ENCODE results near the gene STXBP5L.
"Not testable (repeated sequence)": the region's sequence is repeated elsewhere in the genome, so short reads cannot be mapped to it uniquely, and the experiment has no call there.

STXBP5L gene

GRCh38 chr3:120988994-120989393 lies 81.0 kb downstream of the STXBP5L start:
- in situ Hi-C loops (cut with HindIII; ENCODE audit: low sequenced_read_pairs): no loop called here

GRCh38 chr3:121018917-121019321 lies 110.9 kb downstream of the STXBP5L start:
- in situ Hi-C loops (cut with HindIII; ENCODE audit: low sequenced_read_pairs): no loop called here

- in situ Hi-C loops (cut with HindIII; ENCODE audit: low sequenced_read_pairs): no loop called here
Measured at GRCh38 chr3:121063628-121064027, 155.6 kb downstream of the STXBP5L start.

- in situ Hi-C loops (cut with HindIII; ENCODE audit: low sequenced_read_pairs): no loop called here
Measured at GRCh38 chr3:121064121-121064520, 156.1 kb downstream of the STXBP5L start.

GRCh38 chr3:121072133-121072532 lies 164.1 kb downstream of the STXBP5L start:
- in situ Hi-C loops (cut with HindIII; ENCODE audit: low sequenced_read_pairs): no loop called here

- in situ Hi-C loops (cut with HindIII; ENCODE audit: low sequenced_read_pairs): no loop called here
Measured at GRCh38 chr3:121073011-121073410, 165.0 kb downstream of the STXBP5L start.

- in situ Hi-C loops (cut with HindIII; ENCODE audit: low sequenced_read_pairs): no loop called here
Measured at GRCh38 chr3:121075191-121075590, 167.2 kb downstream of the STXBP5L start.

GRCh38 chr3:121078378-121079101 lies 170.5 kb downstream of the STXBP5L start:
- in situ Hi-C loops (cut with HindIII; ENCODE audit: low sequenced_read_pairs): not testable (repeated sequence)

- in situ Hi-C loops (cut with HindIII; ENCODE audit: low sequenced_read_pairs): no loop called here
Measured at GRCh38 chr3:121096953-121097352, 188.9 kb downstream of the STXBP5L start.

GRCh38 chr3:121111086-121111485 lies 203.1 kb downstream of the STXBP5L start:
- in situ Hi-C loops (cut with HindIII; ENCODE audit: low sequenced_read_pairs): not testable (repeated sequence)

GRCh38 chr3:121111914-121112612 lies 204.1 kb downstream of the STXBP5L start:
- in situ Hi-C loops (cut with HindIII; ENCODE audit: low sequenced_read_pairs): no loop called here

GRCh38 chr3:121126033-121126706 lies 218.2 kb downstream of the STXBP5L start:
- in situ Hi-C loops (cut with HindIII; ENCODE audit: low sequenced_read_pairs): no loop called here

GRCh38 chr3:121126707-121127035 lies 218.7 kb downstream of the STXBP5L start:
- in situ Hi-C loops (cut with HindIII; ENCODE audit: low sequenced_read_pairs): no loop called here

- in situ Hi-C loops (cut with HindIII; ENCODE audit: low sequenced_read_pairs): no loop called here
Measured at GRCh38 chr3:121152573-121152972, 244.6 kb downstream of the STXBP5L start.

GRCh38 chr3:121153851-121154250 lies 245.8 kb downstream of the STXBP5L start:
- in situ Hi-C loops (cut with HindIII; ENCODE audit: low sequenced_read_pairs): no loop called here

GRCh38 chr3:121155028-121155427 lies 247.0 kb downstream of the STXBP5L start:
- in situ Hi-C loops (cut with HindIII; ENCODE audit: low sequenced_read_pairs): no loop called here

GRCh38 chr3:121165397-121165837 lies 257.4 kb downstream of the STXBP5L start:
- in situ Hi-C loops (cut with HindIII; ENCODE audit: low sequenced_read_pairs): no loop called here

- in situ Hi-C loops (cut with HindIII; ENCODE audit: low sequenced_read_pairs): no loop called here
Measured at GRCh38 chr3:121167374-121168139, 259.6 kb downstream of the STXBP5L start.

GRCh38 chr3:121175083-121175482 lies 267.1 kb downstream of the STXBP5L start:
- in situ Hi-C loops (cut with HindIII; ENCODE audit: low sequenced_read_pairs): no loop called here

- in situ Hi-C loops (cut with HindIII; ENCODE audit: low sequenced_read_pairs): not testable (repeated sequence)
Measured at GRCh38 chr3:121190626-121191025, 282.6 kb downstream of the STXBP5L start.

- in situ Hi-C loops (cut with HindIII; ENCODE audit: low sequenced_read_pairs): no loop called here
Measured at GRCh38 chr3:121202573-121202972, 294.6 kb downstream of the STXBP5L start.
